Skin of body (tissue), 2 donors: ENCODE measurements around the gene CHN2. TPM values are rescaled to one million over a fixed set of nuclear protein-coding genes. Genes with fewer than 3 reads are reported as not detected.

Experiments used
- DNase-seq: peaks from one replicate; lab custom pipeline; 2025; lab: John Stamatoyannopoulos, UW
- total RNA-seq: library from RNA; depleted of rRNA; stranded (reverse); fragments of >200 nt; gene quantifications from one replicate; pipeline ENCODE4 v1.2.3, GENCODE V29; 2014

Gene CHN2
- total RNA-seq, 1 donor from 2014 or later: 9.1 TPM

GRCh38 chr7:29308424-29308823 lies 113.8 kb downstream of the CHN2 start:
- no peak for DNase-seq

GRCh38 chr7:29309041-29309854 lies 114.7 kb downstream of the CHN2 start:
- no peak for DNase-seq

GRCh38 chr7:29310625-29311024 lies 116.0 kb downstream of the CHN2 start:
- DNase-seq: no peak

GRCh38 chr7:29311314-29311713 lies 116.7 kb downstream of the CHN2 start:
- DNase-seq: no peak

GRCh38 chr7:29314148-29314547 lies 119.6 kb downstream of the CHN2 start:
- no peak for DNase-seq

- DNase-seq: no peak
These were observed 120.7 kb downstream of the CHN2 start for GRCh38 chr7:29315122-29315891.

GRCh38 chr7:29315892-29316270 lies 121.3 kb downstream of the CHN2 start:
- no peak for DNase-seq

GRCh38 chr7:29316926-29317325 lies 122.4 kb downstream of the CHN2 start:
- DNase-seq: no peak

GRCh38 chr7:29318853-29319718 lies 124.5 kb downstream of the CHN2 start:
- DNase-seq: no peak

- peak; percentile 43 for DNase-seq
These were observed 125.3 kb downstream of the CHN2 start for GRCh38 chr7:29319719-29320521.

GRCh38 chr7:29320577-29320976 lies 126.0 kb downstream of the CHN2 start:
- DNase-seq: no peak

- DNase-seq: no peak
These were observed 127.6 kb downstream of the CHN2 start for GRCh38 chr7:29322023-29322712.

- no peak for DNase-seq
These were observed 130.9 kb downstream of the CHN2 start for GRCh38 chr7:29325476-29325875.

- DNase-seq: no peak
These were observed 132.3 kb downstream of the CHN2 start for GRCh38 chr7:29326864-29327263.

GRCh38 chr7:29327455-29327854 lies 132.9 kb downstream of the CHN2 start:
- no peak for DNase-seq

- no peak for DNase-seq
These were observed 133.5 kb downstream of the CHN2 start for GRCh38 chr7:29328045-29328444.

- no peak for DNase-seq
These were observed 134.2 kb downstream of the CHN2 start for GRCh38 chr7:29328811-29329210.

GRCh38 chr7:29329686-29330085 lies 135.1 kb downstream of the CHN2 start:
- DNase-seq: no peak

GRCh38 chr7:29330136-29330535 lies 135.6 kb downstream of the CHN2 start:
- DNase-seq: no peak

GRCh38 chr7:29331163-29331562 lies 136.6 kb downstream of the CHN2 start:
- DNase-seq: no peak
